NCI-H345 treated with DMSO at 0.1 percent for 48 hours (cell line): ENCODE measurements around the gene PTH2R.

Experiments
- DNase-seq: peaks from one replicate; lab custom pipeline; 2025; ENCODE audit not compliant: unreplicated experiment; lab: John Stamatoyannopoulos, UW

PTH2R gene

GRCh38 chr2:208541989-208542464 is 135.4 kb downstream of the PTH2R start:
- DNase-seq, result no peak

GRCh38 chr2:208542465-208543041 is 136.0 kb downstream of the PTH2R start:
- no peak for DNase-seq
